GM12878 (cell line): ENCODE results near the gene P2RX2.

Source experiments
- CTCF ChIP-seq, 3 experiments: IDR thresholded peaks in 2 of 3; conservative IDR thresholded peaks in 1 of 3; 2 replicates each; pipeline ENCODE4 v1.5.1; 2011; ENCODE audit warnings: low read depth in 3 of 3, low read length in 3 of 3, mild to moderate bottlenecking in 3 of 3, control low read depth in 2 of 3, moderate library complexity in 2 of 3, inconsistent platforms in 1 of 3, mixed read lengths in 1 of 3; ENCODE audit not compliant: control insufficient read depth in 2 of 3, insufficient read depth in 1 of 3; ENCODE audit errors: extremely low read depth in 1 of 3
- EP300 ChIP-seq, 2 experiments: fragments of 150-350 bp in 1 of 2; IDR thresholded peaks; 2 replicates each; pipeline ENCODE4 v1.6.1; 2011 to 2012; ENCODE audit warnings: low read depth in 2 of 2, low read length in 2 of 2, borderline replicate concordance in 1 of 2, improper control_type of control experiment in 1 of 2, inconsistent platforms in 1 of 2; ENCODE audit not compliant: control insufficient read depth in 1 of 2
- NFIC ChIP-seq: IDR thresholded peaks from 2 replicates; pipeline ENCODE4 v1.6.1; 2012; ENCODE audit warnings: low read depth, mild to moderate bottlenecking, inconsistent platforms, low read length, moderate library complexity
- PBX3 ChIP-seq: IDR thresholded peaks from 2 replicates; pipeline ENCODE4 v1.6.1; 2011; ENCODE audit warnings: mild to moderate bottlenecking, low read depth, low read length, moderate library complexity; ENCODE audit not compliant: insufficient replicate concordance
- POLR2A ChIP-seq: IDR thresholded peaks from 2 replicates; pipeline ENCODE4 v1.6.1; 2011; ENCODE audit warnings: low read depth, mild to moderate bottlenecking, low read length
- REST ChIP-seq: IDR thresholded peaks from 2 replicates; pipeline ENCODE4 v1.6.1; 2012; ENCODE audit warnings: mild to moderate bottlenecking, low read depth, low read length
- TCF12 ChIP-seq: IDR thresholded peaks from 2 replicates; pipeline ENCODE4 v1.6.1; 2011; ENCODE audit warnings: low read depth, mild to moderate bottlenecking, low read length

GRCh38 chr12:132619386-132620112, 973 bp downstream of the P2RX2 start:
- no peak for TF ChIP-seq EP300 (IDR thresholded peaks at IDR 0.05; ENCODE audit: borderline replicate concordance in 1 of 2, control insufficient read depth in 1 of 2, low read depth in 2 of 2, low read length in 2 of 2)
- TF ChIP-seq CTCF (IDR thresholded peaks at IDR 0.05 in 2 of 3, conservative IDR thresholded peaks at IDR 0.05 in 1 of 3; ENCODE audit: control insufficient read depth in 2 of 3, extremely low read depth in 1 of 3, insufficient read depth in 1 of 3, low read depth in 3 of 3, low read length in 3 of 3) = no peak
- TF ChIP-seq PBX3 = no peak
- no peak for TF ChIP-seq REST
- no peak for TF ChIP-seq NFIC
- no peak for TF ChIP-seq TCF12
- TF ChIP-seq POLR2A = no peak
